Measurements from ENCODE around the gene FARSB.
"Not testable (repeated sequence)": the region's sequence is repeated elsewhere in the genome, so short reads cannot be mapped to it uniquely, and the experiment has no call there.

Gene FARSB

DNA sequence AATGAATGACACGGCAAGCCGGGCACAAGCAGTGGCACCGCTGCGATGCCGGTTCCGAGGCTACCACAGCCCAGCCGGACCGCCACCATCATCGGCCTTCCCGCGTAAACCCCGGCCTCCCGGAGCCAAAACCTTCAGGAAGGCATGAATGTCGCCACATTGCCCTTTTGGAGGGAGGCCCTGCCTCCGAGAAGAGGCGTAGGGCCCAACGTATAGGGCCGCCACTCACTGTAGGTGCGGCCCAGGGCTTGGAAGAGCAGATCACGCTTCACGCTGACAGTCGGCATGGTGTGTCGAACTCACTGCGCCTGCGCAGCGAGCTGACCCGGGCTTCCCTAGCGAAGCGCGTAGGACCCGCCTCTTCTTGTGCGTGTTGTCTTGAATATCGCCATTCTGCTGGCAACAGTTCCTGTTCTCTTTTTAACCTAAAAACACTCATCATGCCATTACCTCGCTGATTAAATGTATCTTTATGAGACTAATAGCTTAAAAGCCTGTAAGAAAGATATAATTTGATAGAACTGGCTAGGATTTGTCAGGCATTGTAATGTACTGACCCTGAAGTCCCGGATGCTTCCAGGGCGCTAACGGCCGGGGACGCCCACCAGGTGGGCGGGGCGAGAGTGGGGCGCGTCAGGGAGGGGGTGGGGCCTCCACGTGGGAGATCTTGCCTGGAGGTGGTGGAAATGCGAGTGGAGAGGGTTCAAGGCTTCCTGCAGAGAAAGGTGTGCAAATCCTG lies at the start of gene FARSB:
Gene FARSB (minus strand): TSS at position 306 of the 739 bp plus-strand sequence. CDS start 19 bp downstream, at position 287.
- DNase-seq, result peak; percentile 73

DNA sequence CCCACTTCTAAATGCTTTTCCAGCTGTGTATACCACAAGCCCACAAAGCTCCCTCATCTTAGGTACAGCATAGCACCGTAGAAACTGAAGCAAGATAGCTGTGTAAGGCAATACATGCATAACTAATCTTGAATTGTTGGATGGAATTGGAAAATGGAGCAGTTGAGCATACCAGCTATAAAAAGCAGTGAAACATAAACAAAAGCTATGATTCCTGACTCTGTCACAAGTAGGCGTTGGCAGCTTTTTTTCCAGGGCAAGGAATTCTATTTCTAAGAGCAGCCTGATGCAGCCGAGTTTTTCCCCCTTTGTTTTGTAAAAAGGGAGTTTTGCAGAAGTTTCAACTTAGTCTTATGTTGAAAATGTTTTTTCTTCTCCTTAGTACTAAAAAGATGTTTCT lies 48.0 kb upstream of the FARSB start:
- DNase-seq, result no peak

DNA sequence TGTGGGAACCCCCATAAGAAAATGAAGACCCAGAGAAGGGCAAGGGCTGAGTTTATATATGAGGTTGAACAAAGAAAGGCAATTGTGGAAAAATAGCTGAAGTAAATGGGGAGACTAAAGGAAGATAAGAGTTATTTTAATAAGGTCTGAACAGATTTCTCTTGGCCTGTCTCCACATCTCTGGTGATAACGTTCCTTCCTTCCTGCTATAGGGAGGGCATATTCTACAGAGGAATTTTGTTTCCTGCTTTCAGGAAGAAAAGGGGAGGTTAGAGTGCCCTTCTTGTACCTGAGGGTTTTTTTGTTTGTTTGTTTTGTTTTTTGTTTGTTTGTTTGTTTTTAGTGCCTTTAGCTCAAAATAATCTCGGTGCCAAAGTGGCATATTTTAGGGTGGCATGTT lies 47.2 kb upstream of the FARSB start:
- no peak for DNase-seq

DNA sequence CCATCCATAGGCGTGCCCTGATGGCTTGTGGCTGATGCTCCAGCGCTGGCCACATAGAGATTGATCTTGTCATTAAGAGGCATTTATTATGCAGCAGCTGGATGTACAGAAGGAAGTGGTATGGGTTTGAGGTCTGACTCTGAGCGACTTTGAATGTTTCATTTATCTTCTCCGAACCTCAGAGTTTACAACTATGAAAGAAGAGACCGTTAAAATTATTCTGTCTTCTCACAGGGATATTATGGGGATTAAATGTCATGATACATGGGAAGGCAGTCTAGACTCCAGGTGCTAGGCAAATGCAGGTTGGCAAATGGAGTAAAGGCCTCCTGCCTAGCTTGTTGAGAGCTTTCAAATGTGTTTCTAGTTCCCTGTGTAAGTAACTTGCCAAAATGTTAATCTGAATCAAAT lies 45.8 kb upstream of the FARSB start:
- no peak for DNase-seq

DNA sequence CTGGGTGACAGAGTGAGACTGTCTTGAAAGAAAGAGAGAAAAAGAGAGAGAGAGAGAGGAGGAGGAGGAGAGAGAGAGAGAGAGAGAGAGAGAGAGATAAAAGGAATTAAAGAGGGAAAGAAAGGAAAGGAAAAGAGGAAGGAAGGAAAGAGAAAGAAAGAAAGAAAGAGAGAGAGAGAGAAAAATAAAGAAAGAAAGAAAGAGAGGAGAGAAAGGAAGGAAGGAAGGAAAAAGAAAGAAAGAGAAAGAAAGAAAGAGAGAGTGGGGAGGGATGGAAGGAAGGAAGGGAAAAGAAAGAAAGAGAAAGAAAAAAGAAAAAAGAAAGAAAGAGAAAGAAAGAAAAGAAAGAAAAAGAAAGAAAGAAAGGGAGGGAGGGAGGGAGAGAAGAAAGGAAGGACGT lies 45.3 kb upstream of the FARSB start:
- no peak for DNase-seq

DNA sequence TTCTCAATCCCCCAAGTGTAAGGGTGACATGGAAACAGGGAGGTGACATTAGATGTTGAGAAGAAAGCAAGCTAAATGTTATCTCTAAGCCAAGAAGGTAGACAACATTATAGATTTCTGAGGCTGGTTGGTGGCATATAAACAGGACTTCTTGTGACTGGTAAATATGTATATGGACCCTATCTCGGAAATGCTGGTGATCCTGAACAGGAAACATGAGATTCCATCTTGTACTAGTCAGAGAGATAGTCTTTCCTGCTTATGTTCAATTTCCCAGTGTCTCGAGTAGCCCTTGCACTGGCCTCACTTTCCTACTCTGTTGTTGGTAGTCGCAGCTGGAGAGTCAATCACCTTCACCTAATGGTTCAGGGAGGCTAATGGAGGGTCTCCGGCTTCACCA lies 42.4 kb upstream of the FARSB start:
- DNase-seq, result no peak

DNA sequence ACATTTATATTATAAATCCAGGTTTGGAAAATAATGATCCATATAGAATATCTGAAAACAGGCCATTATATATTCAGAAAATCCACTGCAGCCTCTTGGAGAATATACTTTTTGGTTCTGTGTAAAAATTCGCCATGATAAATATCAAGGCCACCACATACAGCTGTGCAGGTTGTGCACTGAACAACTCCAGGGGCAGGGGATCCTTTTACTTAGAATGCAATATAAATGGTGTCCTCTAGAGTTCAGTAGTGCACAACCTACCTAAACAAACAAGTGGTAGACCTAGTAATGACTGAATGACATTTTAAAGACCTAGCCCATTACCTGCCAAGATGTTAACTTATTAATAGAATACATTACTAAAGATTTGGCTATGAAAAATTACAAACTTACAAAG lies 37.9 kb upstream of the FARSB start:
- no peak for DNase-seq

DNA sequence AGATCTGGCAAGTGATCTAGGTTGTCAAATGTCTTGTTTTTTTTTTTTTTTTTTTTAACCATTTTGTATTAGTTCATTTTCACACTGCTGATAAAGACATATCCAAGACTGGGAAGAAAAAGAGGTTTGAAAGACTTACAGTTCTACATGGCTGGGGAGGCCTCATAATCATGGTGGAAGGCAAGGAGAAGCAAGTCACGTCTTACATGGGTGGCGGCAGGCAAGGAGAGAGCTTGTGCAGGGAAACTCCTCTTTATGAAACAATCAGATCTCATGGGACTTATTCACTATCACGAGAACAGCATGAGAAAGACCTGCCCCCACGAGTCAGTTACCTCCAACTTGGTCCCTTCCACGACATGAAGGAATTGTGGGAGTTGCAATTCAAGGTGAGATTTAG lies 37.5 kb upstream of the FARSB start:
- DNase-seq, result not testable (repeated sequence)

DNA sequence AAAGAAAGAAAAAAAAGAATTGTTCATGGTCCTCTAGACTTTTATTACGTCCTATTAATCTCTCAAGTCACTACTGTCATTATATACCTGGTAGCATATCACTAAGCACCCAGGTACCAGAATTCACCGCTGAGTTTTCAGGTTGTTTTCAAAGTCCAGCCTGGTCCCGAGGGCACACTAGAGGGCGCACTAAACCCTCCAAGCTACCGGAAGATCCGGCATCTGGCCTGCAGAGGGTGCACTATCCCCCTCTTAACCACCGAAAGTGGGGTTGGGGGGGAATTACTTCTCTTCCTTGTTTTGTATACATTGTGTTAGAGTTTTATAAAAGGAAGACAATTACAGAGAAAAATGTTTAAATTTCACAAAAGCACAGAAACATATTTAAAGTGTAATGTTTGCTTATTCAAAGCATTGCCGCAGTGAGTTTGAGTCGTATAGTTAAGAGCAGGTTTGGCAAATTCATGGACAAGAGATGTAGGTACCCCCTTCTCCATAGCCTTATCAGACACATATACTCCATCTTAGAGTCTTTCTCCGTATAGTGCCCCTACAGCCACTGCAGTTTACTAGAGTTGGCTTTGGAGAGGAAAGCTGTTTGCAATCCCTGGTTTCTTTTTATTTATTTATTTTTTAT lies 34.8 kb upstream of the FARSB start:
- DNase-seq, result no peak

DNA sequence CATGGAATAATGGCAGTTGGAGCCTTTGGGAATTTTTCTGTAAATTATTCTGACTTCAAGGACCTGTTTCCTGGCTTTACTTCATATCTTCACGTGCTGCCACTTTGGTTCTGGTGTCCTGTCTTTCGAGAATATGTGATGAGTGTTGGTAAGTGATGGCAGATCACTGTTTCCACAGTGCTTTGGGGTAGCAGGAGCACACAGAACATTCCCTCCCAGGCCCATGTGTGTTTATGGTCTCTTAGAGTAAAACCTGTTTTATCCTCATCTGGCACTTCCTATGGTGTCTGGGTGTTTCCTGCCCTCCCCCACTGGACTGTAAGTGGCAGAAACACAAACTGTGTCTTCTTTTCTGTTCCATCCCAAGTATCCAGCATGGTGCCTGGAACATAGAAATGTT lies 33.4 kb upstream of the FARSB start:
- DNase-seq, result no peak

DNA sequence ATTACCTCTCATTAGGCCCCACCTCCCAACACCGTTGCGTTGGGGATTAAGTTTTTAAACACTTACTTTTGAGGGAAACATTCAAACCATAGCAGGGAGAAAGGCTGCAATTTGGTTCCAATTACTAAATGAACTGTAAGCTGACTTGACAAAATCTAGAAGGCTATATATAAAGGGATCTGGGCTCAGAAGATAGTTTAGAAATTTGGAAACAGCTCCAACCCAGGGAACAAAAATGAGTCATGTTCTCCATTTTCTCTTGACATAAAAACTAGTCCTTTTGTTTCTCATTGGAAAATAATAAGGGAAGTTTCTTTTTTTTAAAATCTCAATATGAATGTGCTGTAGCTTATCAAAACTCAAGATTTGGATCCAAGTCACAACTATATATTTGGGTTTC lies 33.0 kb upstream of the FARSB start:
- no peak for DNase-seq

DNA sequence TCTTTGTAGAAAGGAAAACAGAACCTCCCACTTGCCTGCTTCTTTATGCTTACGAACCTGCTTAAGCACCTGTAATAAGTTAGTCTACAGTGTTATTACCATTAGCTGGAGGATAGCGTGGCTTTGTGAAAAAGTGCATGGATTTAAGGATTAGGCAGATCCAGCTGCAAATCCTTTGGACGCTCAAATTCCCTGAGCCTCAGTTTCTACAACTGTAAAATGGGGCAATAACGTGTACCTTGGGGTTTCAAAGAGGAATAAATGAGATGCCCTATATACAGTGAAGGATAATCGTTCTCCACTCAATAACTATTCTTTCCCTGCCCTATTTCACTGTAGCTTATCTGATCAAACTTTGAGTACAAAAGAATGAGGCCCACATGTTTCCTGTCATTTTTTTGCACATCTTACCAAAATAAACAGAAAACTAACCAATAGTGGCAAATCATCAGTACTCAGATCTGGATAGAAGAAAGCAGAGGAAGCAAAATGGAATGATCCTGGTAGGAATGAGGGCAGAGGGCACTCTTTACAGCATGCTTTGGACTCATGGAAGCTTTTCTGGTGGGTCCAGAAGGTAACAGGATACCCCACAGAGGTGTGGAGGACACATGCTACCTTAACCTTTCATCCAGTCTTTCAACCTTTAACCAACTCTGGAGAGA lies 30.3 kb upstream of the FARSB start:
- DNase-seq, result no peak

DNA sequence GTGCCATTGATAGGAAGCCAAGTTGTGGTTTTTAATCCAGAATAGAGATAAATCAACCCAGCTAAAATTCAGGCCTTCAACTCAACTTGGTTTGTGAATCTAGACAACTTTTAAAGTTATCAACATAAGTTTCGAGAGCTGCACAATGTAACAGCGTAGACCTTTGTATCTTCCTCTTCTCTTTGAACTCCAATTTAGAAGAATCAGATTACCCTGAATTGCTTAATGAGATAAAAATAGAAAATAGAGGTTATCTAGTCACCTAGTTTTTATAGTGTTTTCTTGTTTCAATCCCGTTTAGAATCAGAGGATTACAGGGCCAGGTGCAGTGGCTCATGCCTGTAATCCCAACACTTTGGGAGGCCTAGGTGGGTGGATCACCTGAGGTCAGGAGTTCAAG lies 27.9 kb upstream of the FARSB start:
- no peak for DNase-seq

DNA sequence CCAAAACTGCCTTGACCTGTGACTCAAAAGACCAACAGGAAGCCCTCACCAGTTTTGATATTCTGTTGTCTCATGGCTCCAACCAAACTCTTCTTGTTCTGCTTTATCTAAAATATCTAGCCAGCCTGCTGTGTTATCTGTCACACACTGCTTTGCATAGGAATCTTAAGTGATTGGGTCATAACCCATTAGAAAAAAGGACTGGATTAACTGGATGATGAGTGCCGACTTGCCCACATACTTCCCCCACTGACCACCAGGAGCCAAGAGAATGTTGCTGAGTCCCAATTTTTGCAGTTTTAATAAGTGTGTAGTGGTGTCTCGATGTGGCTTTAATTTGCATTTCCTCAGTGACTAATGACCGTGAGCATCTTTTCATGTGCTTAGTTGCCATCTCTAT lies 22.1 kb upstream of the FARSB start:
- DNase-seq, result no peak

DNA sequence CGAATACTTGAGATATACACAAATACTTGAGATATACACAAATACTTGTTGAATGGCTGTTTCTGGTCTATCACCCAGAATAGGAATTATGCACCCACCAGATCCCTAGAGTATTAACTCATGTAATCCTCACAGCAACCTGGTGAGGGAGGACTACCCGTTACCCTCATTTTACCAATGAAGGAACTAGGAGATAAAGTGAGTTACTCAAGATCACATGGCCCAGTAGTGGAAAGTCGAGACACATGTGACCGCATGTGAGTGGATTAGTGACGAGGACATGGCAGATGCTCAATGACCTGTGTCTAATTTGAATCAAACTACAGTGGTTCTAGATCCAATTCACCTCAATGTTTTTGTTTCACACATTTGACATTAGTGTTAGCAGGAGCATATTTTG lies 18.0 kb upstream of the FARSB start:
- DNase-seq, result no peak

DNA sequence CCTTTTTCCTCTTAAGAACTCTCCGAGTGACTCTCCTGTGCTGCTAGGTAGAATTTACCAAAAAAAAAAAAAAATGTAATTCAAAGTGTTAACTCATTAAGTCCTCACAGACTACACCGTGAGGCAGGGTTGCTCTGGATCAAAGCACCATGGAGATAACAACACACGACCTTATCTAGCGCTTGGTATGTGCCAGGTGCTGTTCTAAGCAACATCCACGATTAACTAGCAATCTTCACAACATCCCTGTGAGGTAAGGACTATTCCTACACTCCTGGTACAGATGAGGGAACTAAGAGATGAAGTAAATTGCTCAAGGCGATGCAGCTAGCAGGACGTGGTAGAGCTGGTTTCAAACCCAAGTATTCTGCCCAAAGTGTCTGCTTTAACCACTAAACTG lies 17.4 kb upstream of the FARSB start:
- no peak for DNase-seq

DNA sequence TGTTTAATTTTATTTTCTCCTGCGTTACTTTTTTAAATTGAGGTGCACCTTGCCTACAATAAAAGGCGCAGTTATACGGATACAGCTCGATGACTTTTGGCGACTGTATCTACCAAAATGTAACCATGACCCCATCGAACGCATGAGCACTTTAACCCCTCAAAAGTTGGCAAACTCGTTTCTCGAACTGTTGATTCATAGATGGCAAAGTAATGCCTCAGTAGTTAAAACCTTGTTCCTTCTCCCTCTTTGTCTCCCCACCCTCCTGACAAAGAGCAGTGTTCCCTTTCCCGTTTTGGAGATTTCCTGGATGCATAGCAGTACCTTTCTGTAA lies 16.1 kb upstream of the FARSB start:
- DNase-seq, result no peak

DNA sequence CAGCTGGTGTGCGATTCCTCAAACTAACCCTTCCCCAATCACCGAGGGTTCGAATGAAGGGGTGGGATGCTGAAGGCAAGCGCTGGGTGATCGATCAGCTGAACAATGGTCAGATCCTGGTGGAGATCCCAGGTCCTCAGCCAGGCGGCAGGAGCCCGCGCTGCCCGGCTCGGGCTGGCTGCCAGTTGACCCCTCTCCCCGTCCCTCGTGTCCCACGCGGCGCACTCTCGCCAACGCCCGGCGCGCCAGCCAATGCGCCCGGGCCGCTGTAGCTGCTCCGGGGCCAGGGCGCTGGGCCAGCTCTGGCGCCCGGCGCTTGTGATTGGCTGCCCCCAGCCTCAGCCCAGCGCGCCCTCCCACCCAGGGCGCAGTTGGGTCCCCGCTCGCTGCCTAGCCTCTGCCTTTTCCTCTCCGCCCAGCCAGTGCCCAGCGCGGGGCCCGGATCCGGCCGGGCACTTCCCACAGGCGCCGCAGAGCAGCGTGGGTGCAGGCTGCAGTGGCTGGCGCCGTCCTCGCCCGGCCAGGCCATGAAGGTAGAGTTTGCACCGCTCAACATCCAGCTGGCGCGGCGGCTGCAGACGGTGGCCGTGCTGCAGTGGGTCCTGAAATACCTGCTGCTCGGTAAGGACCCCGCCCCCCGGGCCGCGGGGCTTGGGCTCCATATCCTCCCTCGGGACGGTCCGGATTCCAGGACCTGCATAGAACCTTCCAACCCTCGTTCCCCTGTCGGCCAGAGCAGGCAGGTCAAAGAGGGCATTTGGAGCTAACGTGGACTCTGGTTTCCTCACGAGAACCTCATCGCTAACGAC lies 15.6 kb upstream of the FARSB start, which contains the start of gene MOGAT1:
Gene MOGAT1 (plus strand): TSS at position 400 of the 809 bp plus-strand sequence. CDS start 128 bp downstream, at position 528.
- no peak for DNase-seq

DNA sequence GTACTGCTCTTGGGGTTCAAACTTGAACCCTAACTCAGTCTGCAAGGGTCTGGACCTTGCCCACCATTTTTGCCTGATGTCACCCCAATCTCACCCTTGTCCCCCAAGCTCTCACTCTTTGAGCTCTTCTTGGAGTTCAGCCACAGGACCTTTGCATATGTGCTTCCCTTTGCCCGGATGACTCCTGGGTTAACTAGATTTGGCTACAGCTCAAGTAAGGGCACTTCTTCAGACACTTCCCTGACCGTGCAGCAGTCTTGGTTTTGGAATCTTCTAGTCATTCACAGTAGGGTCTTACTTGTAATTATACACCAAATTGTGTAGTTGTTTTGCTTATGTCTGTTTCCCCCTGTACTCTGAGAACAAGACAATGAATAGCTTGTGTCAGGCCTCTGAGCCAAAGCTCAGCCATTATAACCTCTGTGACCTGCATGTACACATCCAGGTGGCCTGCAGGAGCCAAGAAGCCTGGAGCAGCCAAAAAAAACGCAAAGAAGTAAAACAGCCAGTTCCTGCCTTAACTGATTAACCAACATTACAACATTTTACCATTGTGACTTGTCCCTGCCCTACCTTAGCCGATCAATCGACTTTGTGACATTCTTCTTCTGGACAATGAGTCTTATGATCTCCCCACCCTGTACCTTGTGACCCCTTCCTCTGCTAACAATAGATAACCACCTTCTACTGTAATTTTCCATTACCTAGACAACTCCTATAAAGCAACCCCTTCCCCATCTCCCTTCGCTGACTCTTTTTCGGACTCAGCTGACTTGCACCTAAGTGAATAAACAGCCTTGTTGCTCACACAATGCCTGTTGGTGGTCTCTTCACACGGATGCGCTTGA lies 14.5 kb upstream of the FARSB start:
- no peak for DNase-seq

DNA sequence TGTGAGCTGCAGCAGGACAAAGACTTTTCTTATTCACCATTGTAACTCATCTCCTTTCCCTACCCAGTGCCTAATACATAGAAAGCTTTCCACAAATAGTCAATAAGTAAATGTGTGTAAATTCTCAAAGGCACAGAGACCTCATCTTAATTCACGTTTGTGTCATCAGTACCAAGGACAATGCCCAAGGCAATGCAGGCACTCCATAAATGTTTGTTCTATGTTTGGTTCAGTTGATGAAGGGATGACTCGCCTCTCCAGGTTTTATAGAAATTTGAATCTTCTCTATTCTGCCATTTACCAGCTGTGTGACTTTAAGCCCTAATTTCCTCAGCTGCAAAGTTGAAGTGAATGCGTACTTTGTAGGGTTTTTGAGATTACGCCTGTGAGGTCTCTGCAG lies 13.5 kb upstream of the FARSB start:
- DNase-seq, result no peak

DNA sequence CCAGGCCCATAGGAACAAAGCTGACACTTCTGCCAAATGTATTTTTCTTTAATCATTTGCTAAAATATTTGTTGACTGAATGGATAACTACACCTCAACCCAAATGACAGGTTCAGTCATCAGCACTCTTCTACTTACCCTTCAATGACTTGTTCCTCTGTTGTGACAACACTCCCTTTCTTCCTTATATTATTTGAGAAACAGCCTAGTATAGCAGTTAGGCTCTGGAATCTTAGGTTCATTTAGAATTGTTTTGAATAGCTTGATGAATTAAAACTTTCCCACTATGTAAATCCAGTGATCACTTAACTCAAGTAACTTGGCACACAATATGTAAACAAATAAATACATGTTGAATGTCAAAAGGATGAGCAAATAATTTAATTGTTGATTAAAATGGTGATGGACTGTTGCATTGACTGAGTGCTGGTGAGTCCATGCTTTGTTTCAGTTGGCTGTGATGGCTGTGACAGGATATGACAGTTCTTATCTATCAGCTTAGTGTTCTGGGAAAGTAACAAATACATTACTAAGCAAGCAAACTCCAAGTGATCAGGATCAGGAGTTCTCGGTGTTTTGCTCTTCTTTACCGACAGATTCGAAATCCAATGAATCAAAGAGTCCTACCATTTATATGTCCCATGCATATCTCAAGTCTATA lies 12.7 kb upstream of the FARSB start:
- no peak for DNase-seq

DNA sequence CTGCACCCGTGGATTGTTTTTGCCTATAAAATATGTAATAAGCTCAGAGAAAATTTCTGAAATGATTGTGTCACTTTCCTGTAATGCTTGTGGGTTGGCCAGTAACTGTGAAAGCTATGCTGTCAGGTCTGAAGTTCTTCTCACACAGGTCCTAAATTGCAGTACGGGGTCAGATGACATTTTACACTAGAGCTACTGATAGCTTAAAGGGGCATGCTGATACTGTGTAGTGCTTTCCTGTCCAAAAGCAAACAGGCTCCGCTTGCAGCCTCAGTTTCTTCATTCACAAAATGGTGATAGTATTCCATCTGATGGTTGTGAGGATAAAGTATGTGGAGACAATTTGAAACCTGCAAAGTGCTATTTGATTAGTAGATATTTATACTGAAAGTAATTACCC lies 7.6 kb upstream of the FARSB start:
- no peak for DNase-seq
